Activated naive CD8-positive, alpha-beta T cell (primary cell): ENCODE results near the gene IL1R1.
A peak's percentile ranks its signal among the peaks of the same experiment; 100 is the strongest.

Experiments
- H3K27ac Mint-ChIP-seq: one replicate; pipeline ENCODE4 v1.8.0; 2021; ENCODE audit warnings: mixed read lengths
- H3K27me3 Mint-ChIP-seq: one replicate; pipeline ENCODE4 v1.8.0; 2021; ENCODE audit warnings: mixed read lengths
- H3K36me3 Mint-ChIP-seq: one replicate; pipeline ENCODE4 v1.8.0; 2021; ENCODE audit warnings: mixed read lengths
- H3K4me1 Mint-ChIP-seq: one replicate; pipeline ENCODE4 v1.8.0; 2021; ENCODE audit warnings: low read depth, mixed read lengths
- H3K4me3 Mint-ChIP-seq: one replicate; pipeline ENCODE4 v1.8.0; 2021; ENCODE audit warnings: mild to moderate bottlenecking, mixed read lengths
- H3K9me3 Mint-ChIP-seq: one replicate; pipeline ENCODE4 v1.8.0; 2021; ENCODE audit warnings: low read depth, mixed read lengths

Gene IL1R1

DNA sequence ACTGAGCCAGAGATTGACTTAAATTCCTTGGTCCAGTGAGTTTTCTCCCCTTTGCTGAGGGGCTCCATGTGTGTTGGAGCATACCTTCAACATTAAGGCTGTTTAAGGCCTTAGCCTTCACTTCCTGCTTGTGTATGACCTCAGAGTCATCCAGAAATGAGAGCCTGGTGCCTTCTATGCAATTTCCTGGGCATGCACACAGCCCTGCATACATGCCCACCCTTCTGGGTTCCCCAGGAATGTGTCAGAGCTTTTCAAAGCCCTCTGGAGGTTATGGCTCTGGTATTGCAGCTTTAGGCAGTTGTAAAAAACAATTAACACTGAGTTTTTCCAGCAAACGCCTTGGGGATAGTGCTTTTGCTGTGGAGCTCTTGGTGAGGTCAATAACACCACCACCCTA is 16.7 kb downstream of the IL1R1 start:
- H3K36me3 Mint-ChIP-seq = peaks cover 2% of the 10 kb centered on the region
- H3K9me3 Mint-ChIP-seq = no peaks in the 10 kb centered on the region
- H3K4me1 Mint-ChIP-seq = no peaks in the 10 kb centered on the region
- no peak overlapping the region for H3K4me3 Mint-ChIP-seq
- peak overlapping the region; percentile 11 for H3K27ac Mint-ChIP-seq
- no peaks in the 10 kb centered on the region for H3K27me3 Mint-ChIP-seq

DNA sequence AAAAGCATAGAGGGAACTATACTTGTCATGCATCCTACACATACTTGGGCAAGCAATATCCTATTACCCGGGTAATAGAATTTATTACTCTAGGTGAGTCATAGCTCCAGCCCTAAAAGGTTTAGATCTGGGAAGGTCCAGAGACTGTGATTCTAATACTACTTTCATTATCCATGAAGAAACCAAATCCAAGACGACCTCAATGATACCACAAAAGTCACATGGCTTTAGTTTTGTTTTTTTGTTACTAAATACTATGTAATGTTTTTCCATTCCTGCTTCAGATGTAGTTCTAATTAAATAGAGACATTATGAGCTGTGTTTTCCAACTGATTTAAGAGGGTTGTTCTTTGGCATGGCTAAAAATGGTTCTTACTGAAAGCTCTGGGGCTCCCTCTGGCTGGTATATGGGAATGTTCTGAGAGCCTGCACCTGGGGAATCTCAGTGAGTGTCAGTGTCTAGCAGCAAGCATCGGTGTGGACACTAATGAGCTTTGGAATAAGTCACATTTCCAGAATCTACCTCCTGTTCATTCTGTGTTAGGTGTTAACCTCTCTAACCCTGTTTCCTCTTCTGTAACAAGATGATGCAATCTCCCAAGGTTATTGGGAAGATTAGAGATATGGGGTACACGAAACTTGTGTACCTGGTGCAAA is 23.8 kb downstream of the IL1R1 start:
- Mint-ChIP-seq H3K4me1 (peaks cover 4% of the 10 kb centered on the region), H3K9me3 (no peaks in the 10 kb centered on the region), H3K36me3 (no peaks in the 10 kb centered on the region), H3K4me3 (no peak overlapping the region), H3K27ac (no peak overlapping the region), H3K27me3 (peaks cover 3% of the 10 kb centered on the region)

DNA sequence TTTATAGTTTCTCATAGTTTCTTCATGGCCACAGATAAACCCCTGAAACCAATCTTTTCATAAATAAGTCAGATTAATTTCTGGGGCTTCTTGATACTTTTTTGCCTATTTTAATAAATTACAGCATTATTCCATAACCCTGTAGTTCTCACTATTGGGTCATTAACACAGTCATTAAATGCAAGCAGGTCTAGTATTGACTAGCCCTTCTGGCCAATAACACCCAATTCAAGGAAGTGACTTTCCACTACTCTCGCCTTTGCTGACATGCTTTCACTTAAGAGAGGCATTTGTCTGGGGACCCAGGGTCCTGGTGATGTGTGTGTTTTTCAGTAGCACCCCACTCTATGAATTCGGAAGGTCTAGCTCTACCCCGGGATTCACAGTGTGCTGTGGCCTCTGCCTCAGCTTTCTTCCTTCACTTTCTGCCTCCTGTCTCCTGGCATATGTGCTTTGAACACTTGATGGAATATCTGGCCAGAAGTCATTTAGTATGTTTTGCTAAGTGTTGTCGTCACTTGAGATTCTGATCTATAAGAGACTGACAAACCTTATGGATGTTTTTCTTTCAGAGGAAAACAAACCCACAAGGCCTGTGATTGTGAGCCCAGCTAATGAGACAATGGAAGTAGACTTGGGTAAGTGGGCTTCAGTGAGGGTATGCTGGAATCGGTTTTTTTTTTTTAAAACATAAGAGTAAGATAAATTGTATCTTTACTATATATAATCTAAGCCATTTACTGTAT is 25.7 kb downstream of the IL1R1 start:
- H3K27me3 Mint-ChIP-seq = peaks cover 3% of the 10 kb centered on the region
- no peak overlapping the region for H3K4me3 Mint-ChIP-seq
- no peak overlapping the region for H3K27ac Mint-ChIP-seq
- no peaks in the 10 kb centered on the region for H3K9me3 Mint-ChIP-seq
- peaks cover 9% of the 10 kb centered on the region for H3K4me1 Mint-ChIP-seq
- H3K36me3 Mint-ChIP-seq = no peaks in the 10 kb centered on the region

DNA sequence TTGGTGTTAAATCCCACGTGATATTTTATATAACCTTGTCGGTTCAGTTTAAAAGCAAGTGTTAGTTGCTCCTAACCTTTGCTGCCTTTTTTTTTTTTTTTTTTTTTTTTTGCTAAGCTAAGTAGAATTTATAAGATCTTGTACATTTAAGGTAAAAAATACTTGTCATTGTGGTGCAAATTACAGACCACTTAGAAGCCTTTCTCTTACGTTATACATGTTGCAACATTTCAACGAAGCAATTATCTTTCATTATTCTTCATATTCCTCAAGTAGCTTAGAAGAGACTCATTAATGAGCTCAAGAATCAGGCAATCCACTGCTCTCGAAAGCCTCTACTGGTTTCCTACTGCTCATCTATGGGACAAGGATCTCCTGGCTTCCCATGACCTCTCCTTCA is 29.4 kb downstream of the IL1R1 start:
- H3K4me1 Mint-ChIP-seq = peaks cover 6% of the 10 kb centered on the region
- H3K27ac Mint-ChIP-seq = no peak overlapping the region
- no peaks in the 10 kb centered on the region for H3K36me3 Mint-ChIP-seq
- H3K9me3 Mint-ChIP-seq = no peaks in the 10 kb centered on the region
- H3K27me3 Mint-ChIP-seq = peaks cover 3% of the 10 kb centered on the region
- no peak overlapping the region for H3K4me3 Mint-ChIP-seq

DNA sequence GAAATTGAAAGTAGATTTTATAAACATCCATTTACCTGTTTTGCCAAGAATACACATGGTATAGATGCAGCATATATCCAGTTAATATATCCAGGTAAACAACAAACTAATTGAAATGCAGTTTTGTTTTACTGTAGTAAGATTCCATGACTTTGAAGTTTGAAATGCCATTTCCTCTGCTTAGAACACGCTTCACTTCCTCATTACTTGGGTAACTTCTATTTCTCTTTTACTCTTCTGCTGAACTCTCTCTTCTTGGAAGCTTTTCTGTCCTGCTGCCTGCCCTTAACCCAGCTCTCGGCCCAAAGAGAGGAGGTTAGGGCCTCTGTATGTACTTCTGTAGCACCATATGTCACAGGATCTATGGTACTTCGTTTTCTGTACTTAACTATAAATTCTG is 30.2 kb downstream of the IL1R1 start:
- H3K27ac Mint-ChIP-seq = no peak overlapping the region
- no peaks in the 10 kb centered on the region for H3K9me3 Mint-ChIP-seq
- no peaks in the 10 kb centered on the region for H3K36me3 Mint-ChIP-seq
- H3K27me3 Mint-ChIP-seq = peaks cover 3% of the 10 kb centered on the region
- H3K4me3 Mint-ChIP-seq = no peak overlapping the region
- H3K4me1 Mint-ChIP-seq = peaks cover 6% of the 10 kb centered on the region

DNA sequence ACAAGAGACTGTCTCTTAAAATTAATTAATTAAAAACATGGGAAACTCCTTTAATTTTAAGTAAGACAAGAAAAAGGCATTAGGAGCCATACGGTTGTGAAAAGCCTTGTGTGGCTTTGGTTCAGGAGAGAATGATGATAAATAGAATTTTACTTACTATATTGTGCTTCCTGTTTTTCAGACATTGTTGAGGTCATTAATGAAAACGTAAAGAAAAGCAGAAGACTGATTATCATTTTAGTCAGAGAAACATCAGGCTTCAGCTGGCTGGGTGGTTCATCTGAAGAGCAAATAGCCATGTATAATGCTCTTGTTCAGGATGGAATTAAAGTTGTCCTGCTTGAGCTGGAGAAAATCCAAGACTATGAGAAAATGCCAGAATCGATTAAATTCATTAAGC is 33.6 kb downstream of the IL1R1 start:
- Mint-ChIP-seq H3K4me3 (no peak overlapping the region), H3K36me3 (peaks cover 2% of the 10 kb centered on the region), H3K27ac (no peak overlapping the region), H3K27me3 (peaks cover 2% of the 10 kb centered on the region), H3K4me1 (peaks cover 6% of the 10 kb centered on the region), H3K9me3 (no peaks in the 10 kb centered on the region)

DNA sequence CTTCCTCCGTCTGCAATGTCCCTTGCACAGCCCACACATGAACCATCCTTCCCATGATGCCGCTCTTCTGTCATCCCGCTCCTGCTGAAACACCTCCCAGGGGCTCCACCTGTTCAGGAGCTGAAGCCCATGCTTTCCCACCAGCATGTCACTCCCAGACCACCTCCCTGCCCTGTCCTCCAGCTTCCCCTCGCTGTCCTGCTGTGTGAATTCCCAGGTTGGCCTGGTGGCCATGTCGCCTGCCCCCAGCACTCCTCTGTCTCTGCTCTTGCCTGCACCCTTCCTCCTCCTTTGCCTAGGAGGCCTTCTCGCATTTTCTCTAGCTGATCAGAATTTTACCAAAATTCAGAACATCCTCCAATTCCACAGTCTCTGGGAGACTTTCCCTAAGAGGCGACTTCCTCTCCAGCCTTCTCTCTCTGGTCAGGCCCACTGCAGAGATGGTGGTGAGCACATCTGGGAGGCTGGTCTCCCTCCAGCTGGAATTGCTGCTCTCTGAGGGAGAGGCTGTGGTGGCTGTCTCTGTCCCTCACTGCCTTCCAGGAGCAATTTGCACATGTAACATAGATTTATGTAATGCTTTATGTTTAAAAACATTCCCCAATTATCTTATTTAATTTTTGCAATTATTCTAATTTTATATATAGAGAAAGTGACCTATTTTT is 35.4 kb downstream of the IL1R1 start:
- peaks cover 1% of the 10 kb centered on the region for H3K4me1 Mint-ChIP-seq
- H3K9me3 Mint-ChIP-seq = no peaks in the 10 kb centered on the region
- no peak overlapping the region for H3K27ac Mint-ChIP-seq
- H3K36me3 Mint-ChIP-seq = peaks cover 2% of the 10 kb centered on the region
- peaks cover 9% of the 10 kb centered on the region for H3K27me3 Mint-ChIP-seq
- H3K4me3 Mint-ChIP-seq = no peak overlapping the region

DNA sequence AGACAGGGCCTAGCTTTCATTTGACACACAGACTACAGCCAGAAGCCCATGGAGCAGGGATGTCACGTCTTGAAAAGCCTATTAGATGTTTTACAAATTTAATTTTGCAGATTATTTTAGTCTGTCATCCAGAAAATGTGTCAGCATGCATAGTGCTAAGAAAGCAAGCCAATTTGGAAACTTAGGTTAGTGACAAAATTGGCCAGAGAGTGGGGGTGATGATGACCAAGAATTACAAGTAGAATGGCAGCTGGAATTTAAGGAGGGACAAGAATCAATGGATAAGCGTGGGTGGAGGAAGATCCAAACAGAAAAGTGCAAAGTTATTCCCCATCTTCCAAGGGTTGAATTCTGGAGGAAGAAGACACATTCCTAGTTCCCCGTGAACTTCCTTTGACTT is 36.5 kb downstream of the IL1R1 start:
- Mint-ChIP-seq H3K27ac (no peak overlapping the region), H3K36me3 (peaks cover 2% of the 10 kb centered on the region), H3K27me3 (peaks cover 9% of the 10 kb centered on the region), H3K9me3 (no peaks in the 10 kb centered on the region), H3K4me3 (no peak overlapping the region), H3K4me1 (no peaks in the 10 kb centered on the region)

DNA sequence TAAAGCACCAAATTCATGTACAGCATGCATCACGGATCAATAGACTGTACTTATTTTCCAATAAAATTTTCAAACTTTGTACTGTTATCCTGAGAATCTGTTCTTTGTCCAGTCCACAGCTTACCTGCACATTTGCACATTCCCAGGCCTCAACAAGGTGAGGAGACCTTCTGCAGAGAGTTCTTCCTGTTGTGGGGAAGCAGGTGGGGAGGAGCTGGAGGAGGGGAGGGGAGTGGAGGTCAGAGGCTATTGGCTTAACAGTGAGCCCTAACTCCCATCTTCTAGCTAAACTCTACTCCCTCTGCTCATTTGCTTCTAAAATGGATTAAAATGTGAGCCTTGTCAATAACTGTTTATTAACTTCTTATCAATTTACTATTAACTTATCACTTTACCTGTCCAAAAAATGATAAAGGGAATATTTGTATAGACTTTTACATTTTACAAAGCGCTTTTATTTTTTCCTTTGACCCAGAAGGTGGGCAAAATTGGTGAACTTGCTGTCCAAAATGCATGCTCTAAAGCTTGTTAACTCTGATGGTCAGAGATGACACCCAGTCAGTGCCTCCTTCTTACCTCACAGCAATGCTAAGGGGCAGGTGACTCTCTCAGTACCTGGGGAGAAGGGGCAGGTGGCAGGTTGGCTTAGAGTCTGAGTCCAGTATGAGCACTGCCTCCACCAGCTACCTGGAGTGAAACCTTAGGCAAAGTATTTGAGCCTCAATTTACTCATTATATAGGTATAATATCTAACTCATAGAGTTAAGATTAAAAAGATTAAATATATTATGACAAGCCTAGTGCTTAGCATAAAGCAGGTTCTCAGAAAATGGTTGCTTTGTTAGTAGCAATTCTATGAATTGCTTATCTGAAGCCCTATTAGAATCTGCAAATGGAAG is 37.5 kb downstream of the IL1R1 start:
- Mint-ChIP-seq H3K4me1 (no peaks in the 10 kb centered on the region), H3K27me3 (peaks cover 9% of the 10 kb centered on the region), H3K4me3 (no peak overlapping the region), H3K27ac (no peak overlapping the region), H3K9me3 (no peaks in the 10 kb centered on the region), H3K36me3 (peaks cover 2% of the 10 kb centered on the region)

DNA sequence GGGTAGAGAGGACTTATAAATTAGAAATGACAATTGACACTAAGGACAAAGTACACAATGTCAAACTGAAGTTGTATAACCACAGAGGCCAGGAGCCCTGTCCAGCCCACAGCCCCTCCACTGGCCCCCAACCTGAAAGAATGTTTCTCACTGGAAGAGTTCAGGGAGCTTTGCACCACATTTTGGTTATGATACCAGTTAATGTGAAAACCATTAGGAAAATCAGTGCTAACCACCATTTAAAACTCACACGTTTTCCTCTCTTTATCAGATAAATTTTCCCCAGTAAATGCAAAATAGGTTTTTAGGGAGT is 38.1 kb downstream of the IL1R1 start:
- no peaks in the 10 kb centered on the region for H3K4me1 Mint-ChIP-seq
- H3K27ac Mint-ChIP-seq = no peak overlapping the region
- H3K27me3 Mint-ChIP-seq = peaks cover 9% of the 10 kb centered on the region
- H3K4me3 Mint-ChIP-seq = no peak overlapping the region
- H3K9me3 Mint-ChIP-seq = no peaks in the 10 kb centered on the region
- peaks cover 2% of the 10 kb centered on the region for H3K36me3 Mint-ChIP-seq

DNA sequence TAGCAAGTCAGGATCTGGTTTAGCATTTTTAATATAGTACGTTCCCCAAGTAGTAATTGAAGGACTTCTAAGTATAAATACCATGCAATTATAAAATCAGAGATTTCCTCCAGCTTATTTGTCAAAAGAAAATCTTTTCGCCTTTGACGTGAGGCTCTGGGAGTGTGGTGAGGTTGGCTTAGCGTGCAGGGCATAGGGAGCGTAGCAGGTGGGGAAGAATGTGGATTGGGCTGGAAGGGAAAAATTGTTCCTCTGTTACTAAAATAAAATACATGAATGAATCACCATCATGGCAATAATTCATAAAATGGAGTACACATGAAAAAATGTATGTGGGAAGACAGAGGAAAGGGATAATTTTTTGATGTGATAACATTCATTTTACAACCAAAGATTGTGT is 38.8 kb downstream of the IL1R1 start:
- Mint-ChIP-seq H3K4me3 (no peak overlapping the region), H3K4me1 (peaks cover 5% of the 10 kb centered on the region), H3K27ac (no peak overlapping the region), H3K9me3 (no peaks in the 10 kb centered on the region), H3K36me3 (peaks cover 2% of the 10 kb centered on the region), H3K27me3 (peaks cover 9% of the 10 kb centered on the region)

DNA sequence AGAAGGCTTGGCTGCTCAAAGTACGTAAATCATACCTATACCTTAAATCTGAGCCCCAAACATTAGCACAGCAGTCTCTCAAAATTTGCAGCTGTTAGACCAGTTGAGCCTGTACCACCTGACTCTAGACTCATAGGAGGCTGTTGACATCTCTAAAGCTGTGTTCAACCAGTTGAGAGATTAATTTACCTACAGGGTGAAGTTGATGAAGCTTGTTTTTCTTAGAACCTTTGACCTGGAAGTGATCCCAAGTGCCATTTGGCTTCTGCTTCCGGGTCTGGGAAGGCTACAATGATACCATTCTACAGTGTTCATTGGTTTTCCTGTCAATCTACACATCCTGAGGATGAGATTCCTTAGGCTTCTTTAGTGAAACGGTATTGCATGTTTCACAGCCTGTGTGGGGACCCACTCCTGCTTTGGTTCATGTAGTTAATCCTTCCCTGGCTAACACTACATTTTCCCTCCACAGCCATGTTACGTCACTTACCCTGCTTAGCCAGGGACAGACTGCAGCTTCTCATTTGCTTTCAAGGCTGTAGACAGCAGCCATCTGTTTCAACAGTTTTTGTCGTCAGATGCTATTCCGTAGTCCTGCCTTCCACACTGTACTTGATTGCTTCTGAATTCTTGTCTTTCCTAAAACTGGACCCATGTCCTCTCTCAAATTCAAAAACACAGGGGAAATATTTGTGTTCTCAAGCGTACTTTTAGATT is 39.5 kb downstream of the IL1R1 start:
- Mint-ChIP-seq H3K27ac (no peak overlapping the region), H3K9me3 (no peaks in the 10 kb centered on the region), H3K4me3 (no peak overlapping the region), H3K4me1 (peaks cover 5% of the 10 kb centered on the region), H3K36me3 (peaks cover 2% of the 10 kb centered on the region), H3K27me3 (peaks cover 9% of the 10 kb centered on the region)

DNA sequence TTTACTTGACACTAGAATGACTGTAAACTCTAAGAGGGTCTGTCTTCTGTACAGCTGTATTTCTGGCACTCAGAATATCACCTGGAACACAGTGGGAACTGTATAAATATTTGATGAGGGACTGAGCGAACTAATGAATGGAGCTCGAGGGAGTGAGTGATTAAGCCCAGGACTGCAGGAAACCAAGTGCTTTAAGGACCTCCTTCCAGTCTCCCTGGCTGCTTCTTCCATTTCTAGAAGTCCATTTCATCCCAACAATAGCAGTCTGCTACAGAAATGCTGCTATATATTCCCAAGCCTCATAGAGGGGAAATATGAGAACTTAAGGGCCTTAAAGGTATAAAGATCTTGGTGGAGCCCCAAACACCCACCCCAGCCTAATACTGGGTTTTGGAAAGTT is 41.5 kb downstream of the IL1R1 start:
- Mint-ChIP-seq H3K4me1 (peaks cover 9% of the 10 kb centered on the region), H3K27me3 (peaks cover 11% of the 10 kb centered on the region), H3K9me3 (no peaks in the 10 kb centered on the region), H3K27ac (no peak overlapping the region), H3K36me3 (peaks cover 1% of the 10 kb centered on the region), H3K4me3 (no peak overlapping the region)

DNA sequence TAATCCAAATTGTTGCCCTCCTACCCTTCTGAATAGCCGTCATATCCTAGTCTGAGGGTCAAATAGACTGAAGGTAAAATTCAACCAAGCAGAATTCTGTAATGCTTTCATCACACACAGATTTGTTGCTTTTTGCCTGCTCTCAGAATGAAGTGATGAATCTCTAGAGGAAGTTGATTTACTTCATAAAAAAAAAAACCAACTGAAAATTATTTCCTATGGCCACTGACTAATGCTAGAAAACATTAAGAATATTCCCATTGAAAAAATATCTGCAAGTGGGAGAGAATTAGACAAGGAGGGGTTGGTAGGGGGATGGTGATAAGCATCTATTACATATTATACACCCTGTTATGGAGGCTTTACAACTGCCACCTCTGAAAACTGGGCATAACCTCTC is 42.0 kb downstream of the IL1R1 start:
- Mint-ChIP-seq H3K4me1 (peaks cover 9% of the 10 kb centered on the region), H3K27ac (no peak overlapping the region), H3K27me3 (peaks cover 11% of the 10 kb centered on the region), H3K4me3 (no peak overlapping the region), H3K9me3 (no peaks in the 10 kb centered on the region), H3K36me3 (no peaks in the 10 kb centered on the region)
